Measurements from ENCODE around the gene RXRB.

GRCh38 chr6:33236328-33236727, 35.9 kb upstream of the RXRB start:
- no peak for TF ChIP-seq EZH2 (IDR thresholded peaks at IDR 0.05; ENCODE audit: borderline replicate concordance, low read length)
- TF ChIP-seq, protein P1, sequence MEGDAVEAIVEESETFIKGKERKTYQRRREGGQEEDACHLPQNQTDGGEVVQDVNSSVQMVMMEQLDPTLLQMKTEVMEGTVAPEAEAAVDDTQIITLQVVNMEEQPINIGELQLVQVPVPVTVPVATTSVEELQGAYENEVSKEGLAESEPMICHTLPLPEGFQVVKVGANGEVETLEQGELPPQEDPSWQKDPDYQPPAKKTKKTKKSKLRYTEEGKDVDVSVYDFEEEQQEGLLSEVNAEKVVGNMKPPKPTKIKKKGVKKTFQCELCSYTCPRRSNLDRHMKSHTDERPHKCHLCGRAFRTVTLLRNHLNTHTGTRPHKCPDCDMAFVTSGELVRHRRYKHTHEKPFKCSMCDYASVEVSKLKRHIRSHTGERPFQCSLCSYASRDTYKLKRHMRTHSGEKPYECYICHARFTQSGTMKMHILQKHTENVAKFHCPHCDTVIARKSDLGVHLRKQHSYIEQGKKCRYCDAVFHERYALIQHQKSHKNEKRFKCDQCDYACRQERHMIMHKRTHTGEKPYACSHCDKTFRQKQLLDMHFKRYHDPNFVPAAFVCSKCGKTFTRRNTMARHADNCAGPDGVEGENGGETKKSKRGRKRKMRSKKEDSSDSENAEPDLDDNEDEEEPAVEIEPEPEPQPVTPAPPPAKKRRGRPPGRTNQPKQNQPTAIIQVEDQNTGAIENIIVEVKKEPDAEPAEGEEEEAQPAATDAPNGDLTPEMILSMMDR (IDR thresholded peaks at IDR 0.05; ENCODE audit: low read length): no peak
